A673 (cell line): ENCODE measurements around the gene JAGN1.

Experiments
- CTCF ChIP-seq: fragments of 300-800, 200-600 bp; sonication (generic); conservative IDR thresholded peaks from 2 replicates; pipeline ENCODE4 v1.5.1; 2017; ENCODE audit warnings: low read depth, mild to moderate bottlenecking, antibody characterized with exemption, low read length, moderate library complexity, mixed read lengths
- EZH2 ChIP-seq: fragments of 200-600 bp; sonication (generic); IDR thresholded peaks from 2 replicates; pipeline ENCODE4 v1.6.1; 2017; ENCODE audit warnings: borderline replicate concordance, low read depth, mild to moderate bottlenecking, mixed read lengths, antibody characterized with exemption, low read length; ENCODE audit not compliant: poor library complexity, severe bottlenecking

- no peak for TF ChIP-seq CTCF
- no peak for TF ChIP-seq EZH2
These were observed 27.9 kb upstream of the JAGN1 start for GRCh38 chr3:9862391-9863057.
